HG03565 (cell line): Measurements from ENCODE around the gene OR52A1.
"Not testable (repeated sequence)": the region's sequence is repeated elsewhere in the genome, so short reads cannot be mapped to it uniquely, and the experiment has no call there.

ENCODE experiments used
- ATAC-seq: cut with Tn5 transposase; IDR thresholded peaks from one replicate; pipeline ENCODE4 v1.9.1; 2021; ENCODE audit warnings: mild to moderate bottlenecking, moderate library complexity; ENCODE audit not compliant: unreplicated experiment

OR52A1 gene

DNA sequence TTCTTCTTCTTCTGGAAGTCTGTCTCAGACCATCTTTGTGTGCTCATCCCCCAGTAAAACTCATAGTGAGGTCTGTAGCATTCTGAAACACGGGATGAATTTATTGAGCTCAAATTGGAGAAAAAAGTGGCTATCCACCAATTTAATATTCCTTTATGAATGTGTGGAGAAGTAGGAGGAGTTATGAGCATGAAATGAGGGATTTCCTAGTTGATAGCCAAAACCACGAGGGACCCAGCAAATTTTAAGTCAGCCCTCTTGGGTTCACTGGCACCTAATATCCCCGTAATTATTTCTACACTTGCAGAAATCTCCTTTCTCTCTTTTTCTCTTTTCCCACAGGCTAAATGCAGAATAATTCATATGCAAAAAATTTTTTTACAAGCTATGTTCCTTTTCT, at the start of gene OR52A1:
Gene OR52A1 (minus strand): TSS at position 101 of the 400 bp plus-strand sequence. CDS start 2,388 bp downstream, outside the sequence.
- ATAC-seq: no peak

- no peak for ATAC-seq
These were observed 48.8 kb upstream of the OR52A1 start for GRCh38 chr11:5203366-5203765.

DNA sequence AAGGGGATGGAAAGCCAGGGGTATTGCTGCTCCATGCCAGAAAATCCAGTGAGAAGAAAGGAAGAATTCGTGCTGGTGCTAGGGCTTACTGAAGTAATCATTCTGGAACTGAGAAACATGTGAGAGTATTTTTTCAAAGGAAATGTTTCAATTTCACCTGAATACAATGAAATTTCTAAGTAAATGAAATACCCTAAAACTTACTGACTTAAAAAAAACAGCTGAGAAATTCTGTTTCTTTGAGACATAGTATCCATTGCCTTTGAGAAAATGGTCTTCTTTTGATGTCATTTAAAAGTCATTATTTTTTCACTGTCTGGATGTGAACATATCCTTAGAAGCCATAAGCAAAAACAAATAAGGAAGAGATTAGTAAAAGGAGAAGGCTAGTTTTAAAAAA, 46.0 kb upstream of the OR52A1 start, which contains the start of gene OR51V1:
Gene OR51V1 (minus strand): TSS at position 101 of the 400 bp plus-strand sequence. CDS start 0 bp downstream, at position 101.
- no peak for ATAC-seq

GRCh38 chr11:5198285-5198684, 43.7 kb upstream of the OR52A1 start:
- no peak for ATAC-seq

- no peak for ATAC-seq
These were observed 43.0 kb upstream of the OR52A1 start for GRCh38 chr11:5197536-5197935.

GRCh38 chr11:5196731-5197130, 42.2 kb upstream of the OR52A1 start:
- ATAC-seq: no peak

GRCh38 chr11:5196067-5196466, 41.5 kb upstream of the OR52A1 start:
- no peak for ATAC-seq

- no peak for ATAC-seq
These were observed 38.2 kb upstream of the OR52A1 start for GRCh38 chr11:5192738-5193137.

GRCh38 chr11:5188201-5188600, 33.6 kb upstream of the OR52A1 start:
- no peak for ATAC-seq

DNA sequence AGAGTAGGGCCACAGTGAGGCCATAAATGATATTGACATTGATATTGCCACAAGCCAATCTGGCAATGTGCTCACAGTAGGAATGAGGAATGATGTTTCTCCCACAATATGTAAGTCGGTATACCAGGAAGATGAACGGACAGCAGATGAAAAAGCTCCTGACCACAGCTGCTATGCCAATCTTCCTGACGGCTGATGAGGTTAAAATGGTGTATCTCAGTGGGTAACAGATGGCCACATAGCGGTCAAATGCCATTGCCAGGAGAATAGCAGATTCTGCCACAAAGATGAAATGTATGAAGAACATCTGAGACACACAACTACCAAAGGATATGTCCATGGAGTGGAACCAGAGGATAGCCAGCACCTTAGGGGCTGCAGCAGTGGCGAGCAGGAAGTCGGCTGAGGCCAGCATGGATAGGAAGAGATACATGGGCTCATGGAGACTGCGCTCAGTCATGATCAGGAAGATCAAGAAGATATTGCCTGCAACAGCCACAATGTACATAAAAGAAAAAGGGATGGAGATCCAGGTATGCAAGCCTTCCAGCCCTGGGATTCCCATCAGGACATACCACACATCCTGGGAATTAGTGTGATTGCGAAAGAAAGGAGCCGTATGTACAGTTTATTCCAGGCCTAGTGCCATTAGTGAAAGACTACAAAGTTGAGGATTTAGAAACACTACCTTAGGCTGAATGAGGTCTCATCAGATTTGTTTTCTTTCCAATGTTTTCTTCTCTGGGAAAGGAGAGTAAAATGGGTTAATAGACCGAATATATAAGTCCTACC, 23.7 kb upstream of the OR52A1 start:
- no peak for ATAC-seq

GRCh38 chr11:5174934-5175333, 20.4 kb upstream of the OR52A1 start:
- no peak for ATAC-seq

DNA sequence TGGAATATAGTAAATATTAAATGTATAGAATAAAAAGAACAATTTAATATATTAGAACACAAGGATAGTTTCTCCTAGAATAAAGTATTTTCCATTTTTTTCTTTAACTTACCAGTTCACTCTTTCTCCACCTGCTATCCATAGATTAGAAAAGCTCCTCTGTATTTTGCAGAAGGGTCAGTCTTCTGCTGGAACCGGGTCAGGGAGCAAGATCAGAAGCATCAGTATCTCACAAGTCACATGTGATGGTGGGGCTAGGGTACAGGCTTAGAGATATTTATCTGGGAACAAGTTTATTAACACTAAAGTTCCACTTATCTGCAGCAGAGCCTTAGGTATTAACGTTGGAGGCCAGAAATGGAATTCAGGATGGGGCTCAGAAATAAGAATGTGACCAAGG, 17.3 kb upstream of the OR52A1 start:
- ATAC-seq: no peak

- not testable (repeated sequence) for ATAC-seq
These were observed 11.3 kb upstream of the OR52A1 start for GRCh38 chr11:5165898-5166297.

- ATAC-seq: not testable (repeated sequence)
These were observed 10.2 kb upstream of the OR52A1 start for GRCh38 chr11:5164807-5165206.

- not testable (repeated sequence) for ATAC-seq
These were observed 6.5 kb upstream of the OR52A1 start for GRCh38 chr11:5161045-5161444.

DNA sequence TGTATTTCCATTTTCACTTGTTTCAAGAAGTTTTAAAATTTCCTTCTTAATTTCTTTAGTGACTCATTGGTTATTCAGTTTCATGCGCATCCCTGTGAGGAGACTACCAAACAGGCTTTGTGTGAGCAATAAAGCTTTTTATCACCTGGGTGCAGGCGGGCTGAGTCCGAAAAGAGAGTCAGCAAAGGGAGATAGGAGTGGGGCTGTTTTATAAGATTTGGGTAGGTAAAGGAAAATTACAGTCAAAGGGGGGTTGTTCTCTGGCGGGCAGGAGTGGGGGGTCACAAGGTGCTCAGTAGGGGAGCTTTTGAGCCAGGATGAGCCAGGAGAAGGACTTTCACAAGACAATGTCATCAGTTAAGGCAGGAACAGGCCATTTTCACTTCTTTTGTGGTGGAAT, 5.7 kb upstream of the OR52A1 start:
- not testable (repeated sequence) for ATAC-seq

DNA sequence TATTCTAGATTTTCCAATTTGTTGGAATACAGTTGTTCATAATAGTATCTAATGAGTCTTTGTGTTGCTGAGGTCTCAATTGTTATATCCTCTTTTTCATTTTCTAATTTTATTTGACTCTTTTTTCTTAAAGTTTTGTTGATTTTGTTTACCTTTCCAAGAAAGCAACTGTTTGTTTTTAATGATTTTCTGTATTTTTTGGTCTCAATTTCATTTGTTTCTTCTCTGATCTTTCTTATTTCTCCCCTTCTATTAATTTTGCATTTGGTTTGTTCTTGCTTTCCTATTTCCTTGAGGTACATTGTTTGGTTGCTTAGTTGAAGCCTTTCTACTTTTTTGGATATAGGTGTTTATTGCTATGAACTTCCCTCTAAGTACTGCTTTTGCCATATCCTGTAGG, 5.2 kb upstream of the OR52A1 start:
- ATAC-seq: no peak

DNA sequence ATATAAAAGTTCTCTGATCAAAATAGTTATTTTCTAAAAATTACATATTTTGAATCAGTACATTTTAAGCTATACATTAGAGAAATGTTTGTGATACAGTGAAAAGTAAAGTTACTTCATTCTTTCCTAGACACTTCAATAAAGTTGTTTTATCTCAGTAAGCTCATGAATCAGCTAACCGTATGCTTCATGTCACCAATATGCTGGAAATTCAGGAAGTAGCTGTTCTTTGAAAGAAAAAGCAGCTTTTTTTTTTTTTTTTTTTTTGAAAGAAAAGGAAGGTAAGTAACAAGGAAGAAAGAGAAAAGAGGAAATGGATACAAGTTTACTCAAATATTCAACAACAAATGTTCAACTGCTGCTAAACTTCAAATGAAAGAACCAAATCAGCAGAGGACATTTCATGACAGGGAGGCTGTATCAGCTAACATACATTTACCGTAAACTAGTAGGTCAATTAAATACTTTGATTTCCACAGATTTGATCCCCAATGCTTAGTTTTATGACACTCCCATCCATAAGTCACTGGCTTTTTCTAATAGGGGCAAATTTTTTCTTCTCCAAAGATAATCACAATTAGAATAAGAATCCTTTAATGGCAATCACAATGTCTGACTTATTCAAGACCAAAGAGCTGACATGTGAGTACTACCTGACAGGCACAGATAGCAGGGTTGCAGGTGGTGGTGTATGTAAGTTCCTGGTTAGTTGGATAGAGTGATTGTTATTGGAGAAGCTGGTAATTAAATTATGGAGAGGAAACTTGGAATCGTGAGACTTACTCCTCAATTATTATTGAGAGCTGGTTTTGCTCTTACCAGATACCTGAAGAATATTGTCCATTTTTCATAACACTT, 754 bp downstream of the OR52A1 start:
- ATAC-seq: no peak

DNA sequence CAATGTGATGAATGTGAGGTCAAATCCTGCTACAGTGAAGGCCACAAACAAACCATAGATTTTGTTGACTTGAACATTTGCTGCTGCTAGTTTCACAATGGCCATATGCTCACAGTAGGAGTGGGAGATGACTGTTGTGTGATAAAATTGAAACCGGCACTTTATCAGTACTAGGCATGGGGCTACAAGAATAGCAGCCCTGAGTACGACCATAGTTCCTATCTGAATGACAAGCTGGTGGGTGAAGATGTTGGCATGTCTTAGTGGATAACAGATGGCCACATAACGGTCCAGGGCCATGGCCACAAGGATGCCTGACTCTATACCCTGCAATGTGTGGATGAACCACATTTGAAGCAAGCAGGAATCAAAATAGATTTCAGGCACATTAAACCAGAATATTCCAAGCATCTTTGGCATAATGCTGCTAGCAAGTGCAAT, 2.8 kb downstream of the OR52A1 start:
- ATAC-seq: no peak

GRCh38 chr11:5144206-5144605, 10.4 kb downstream of the OR52A1 start:
- ATAC-seq: not testable (repeated sequence)

DNA sequence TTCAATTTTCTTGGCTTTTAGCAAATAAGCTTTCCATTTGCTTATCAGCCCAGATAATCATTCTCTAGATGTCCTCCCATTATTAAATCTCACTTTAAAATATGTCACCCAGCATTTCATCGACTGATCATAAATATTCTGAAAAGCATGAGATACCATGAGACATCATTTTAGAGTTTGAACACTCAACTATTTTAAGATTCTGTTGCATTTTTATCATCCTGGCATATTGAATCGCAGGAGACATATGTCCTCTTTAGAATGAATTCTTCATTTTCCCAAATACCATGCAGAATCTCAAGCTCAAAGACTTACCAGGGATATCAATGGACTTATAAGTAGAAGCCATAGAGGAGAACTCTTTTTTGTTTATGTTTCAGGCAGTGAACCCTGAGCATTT, 16.6 kb downstream of the OR52A1 start, which contains the start of gene OR52A5:
Gene OR52A5 (minus strand): TSS at position 361 of the 400 bp plus-strand sequence. CDS start 5,714 bp downstream, outside the sequence.
- no peak for ATAC-seq

- no peak for ATAC-seq
These were observed 17.5 kb downstream of the OR52A1 start for GRCh38 chr11:5137014-5137413.
